Retinal pigment epithelial cell (primary cell): ENCODE measurements around the gene BCL6B.

Experiments used
- DNase-seq: peaks from one replicate; pipeline ENCODE4 v3.0.0-alpha.2; 2010; ENCODE audit warnings: low read depth
- H3K4me3 ChIP-seq: 2 replicates; pipeline ENCODE4 v1.5.1; 2011; ENCODE audit warnings: mild to moderate bottlenecking, low read length, control low read depth, moderate library complexity
- TF ChIP-seq, protein P1 (sequence below): conservative IDR thresholded peaks from 2 replicates; pipeline ENCODE4 v1.5.1; 2011; ENCODE audit warnings: low read depth, low read length, control low read depth, inconsistent platforms

Gene BCL6B

DNA sequence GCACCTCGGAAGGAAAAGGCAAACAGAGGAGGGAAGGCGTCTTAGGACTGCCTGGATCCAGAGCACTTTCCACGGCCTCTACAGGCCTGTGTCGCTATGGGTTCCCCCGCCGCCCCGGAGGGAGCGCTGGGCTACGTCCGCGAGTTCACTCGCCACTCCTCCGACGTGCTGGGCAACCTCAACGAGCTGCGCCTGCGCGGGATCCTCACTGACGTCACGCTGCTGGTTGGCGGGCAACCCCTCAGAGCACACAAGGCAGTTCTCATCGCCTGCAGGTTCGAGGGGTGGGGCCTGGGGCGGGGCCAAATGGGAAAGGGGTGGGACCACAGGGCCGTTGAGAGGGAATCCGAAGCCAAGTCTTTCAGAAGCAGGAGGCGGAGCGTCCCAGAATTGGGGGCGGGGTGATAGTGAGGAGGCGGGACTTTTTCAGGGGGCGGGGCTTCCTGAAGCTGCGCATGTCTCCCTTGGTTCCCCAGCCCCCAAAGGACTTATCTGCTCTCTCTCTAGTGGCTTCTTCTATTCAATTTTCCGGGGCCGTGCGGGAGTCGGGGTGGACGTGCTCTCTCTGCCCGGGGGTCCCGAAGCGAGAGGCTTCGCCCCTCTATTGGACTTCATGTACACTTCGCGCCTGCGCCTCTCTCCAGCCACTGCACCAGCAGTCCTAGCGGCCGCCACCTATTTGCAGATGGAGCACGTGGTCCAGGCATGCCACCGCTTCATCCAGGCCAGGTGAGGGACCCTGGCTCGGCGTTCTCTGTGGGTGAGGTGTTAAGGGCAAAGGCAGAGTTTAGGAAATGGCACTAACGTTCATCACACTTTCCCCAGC lies 939 bp downstream of the BCL6B start:
- H3K4me3 ChIP-seq = no peak overlapping the region
- no peak for DNase-seq
- TF ChIP-seq, protein P1, sequence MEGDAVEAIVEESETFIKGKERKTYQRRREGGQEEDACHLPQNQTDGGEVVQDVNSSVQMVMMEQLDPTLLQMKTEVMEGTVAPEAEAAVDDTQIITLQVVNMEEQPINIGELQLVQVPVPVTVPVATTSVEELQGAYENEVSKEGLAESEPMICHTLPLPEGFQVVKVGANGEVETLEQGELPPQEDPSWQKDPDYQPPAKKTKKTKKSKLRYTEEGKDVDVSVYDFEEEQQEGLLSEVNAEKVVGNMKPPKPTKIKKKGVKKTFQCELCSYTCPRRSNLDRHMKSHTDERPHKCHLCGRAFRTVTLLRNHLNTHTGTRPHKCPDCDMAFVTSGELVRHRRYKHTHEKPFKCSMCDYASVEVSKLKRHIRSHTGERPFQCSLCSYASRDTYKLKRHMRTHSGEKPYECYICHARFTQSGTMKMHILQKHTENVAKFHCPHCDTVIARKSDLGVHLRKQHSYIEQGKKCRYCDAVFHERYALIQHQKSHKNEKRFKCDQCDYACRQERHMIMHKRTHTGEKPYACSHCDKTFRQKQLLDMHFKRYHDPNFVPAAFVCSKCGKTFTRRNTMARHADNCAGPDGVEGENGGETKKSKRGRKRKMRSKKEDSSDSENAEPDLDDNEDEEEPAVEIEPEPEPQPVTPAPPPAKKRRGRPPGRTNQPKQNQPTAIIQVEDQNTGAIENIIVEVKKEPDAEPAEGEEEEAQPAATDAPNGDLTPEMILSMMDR = no peak

DNA sequence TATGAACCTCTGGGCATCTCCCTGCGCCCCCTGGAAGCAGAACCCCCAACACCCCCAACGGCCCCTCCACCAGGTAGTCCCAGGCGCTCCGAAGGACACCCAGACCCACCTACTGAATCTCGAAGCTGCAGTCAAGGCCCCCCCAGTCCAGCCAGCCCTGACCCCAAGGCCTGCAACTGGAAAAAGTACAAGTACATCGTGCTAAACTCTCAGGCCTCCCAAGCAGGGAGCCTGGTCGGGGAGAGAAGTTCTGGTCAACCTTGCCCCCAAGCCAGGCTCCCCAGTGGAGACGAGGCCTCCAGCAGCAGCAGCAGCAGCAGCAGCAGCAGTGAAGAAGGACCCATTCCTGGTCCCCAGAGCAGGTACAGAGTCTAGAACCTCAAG lies 1.5 kb downstream of the BCL6B start:
- no peak overlapping the region for H3K4me3 ChIP-seq
- DNase-seq = no peak
- TF ChIP-seq, protein P1 = no peak

DNA sequence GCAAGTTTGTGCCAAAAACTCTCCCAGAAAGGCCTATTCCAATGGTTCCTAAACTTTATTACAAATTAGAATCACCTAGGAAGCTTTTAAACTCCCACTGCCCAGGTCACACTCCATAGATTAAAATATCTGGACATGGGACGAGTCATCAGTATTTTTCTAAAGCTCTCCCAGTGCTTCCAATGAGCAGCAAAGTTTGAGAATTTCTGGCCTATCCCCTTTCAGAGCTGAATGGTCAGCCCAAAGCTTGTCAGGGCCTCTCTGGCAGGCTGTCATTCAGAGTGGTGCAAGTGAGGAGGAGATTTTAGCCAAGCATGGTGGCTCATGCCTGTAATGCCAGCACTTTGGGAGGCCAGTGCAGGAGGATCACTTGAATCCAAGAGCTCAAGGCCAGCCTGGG lies 2.4 kb downstream of the BCL6B start:
- TF ChIP-seq, protein P1 = no peak
- no peak for DNase-seq
- H3K4me3 ChIP-seq = no peak overlapping the region

DNA sequence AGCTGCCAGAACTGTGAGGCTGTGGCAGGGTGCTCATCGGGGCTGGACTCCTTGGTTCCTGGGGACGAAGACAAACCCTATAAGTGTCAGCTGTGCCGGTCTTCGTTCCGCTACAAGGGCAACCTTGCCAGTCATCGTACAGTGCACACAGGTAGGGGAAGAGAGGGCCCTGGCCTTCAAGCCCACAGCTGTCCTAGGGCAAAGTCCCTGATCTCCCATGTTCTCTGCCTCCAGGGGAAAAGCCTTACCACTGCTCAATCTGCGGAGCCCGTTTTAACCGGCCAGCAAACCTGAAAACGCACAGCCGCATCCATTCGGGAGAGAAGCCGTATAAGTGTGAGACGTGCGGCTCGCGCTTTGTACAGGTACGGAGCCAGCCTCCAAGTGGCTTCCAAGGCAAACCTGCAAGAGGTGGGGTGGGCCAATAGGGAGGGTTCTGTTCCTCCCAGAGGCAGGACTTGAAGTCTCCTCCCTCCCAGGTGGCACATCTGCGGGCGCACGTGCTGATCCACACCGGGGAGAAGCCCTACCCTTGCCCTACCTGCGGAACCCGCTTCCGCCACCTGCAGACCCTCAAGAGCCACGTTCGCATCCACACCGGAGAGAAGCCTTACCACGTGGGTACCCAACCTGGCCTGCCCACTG lies 3.7 kb downstream of the BCL6B start:
- no peak for DNase-seq
- no peak overlapping the region for H3K4me3 ChIP-seq
- TF ChIP-seq, protein P1 = no peak

DNA sequence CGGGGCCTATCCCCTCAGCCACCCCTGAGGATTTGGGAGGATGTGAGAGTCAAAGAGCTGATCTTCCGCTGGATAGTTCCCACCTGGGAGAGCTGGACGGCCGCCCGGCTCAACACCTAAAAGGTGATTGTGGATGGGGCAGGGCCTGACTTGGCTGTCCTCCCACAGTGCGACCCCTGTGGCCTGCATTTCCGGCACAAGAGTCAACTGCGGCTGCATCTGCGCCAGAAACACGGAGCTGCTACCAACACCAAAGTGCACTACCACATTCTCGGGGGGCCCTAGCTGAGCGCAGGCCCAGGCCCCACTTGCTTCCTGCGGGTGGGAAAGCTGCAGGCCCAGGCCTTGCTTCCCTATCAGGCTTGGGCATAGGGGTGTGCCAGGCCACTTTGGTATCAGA lies 4.5 kb downstream of the BCL6B start:
- no peak overlapping the region for H3K4me3 ChIP-seq
- TF ChIP-seq, protein P1 = no peak
- DNase-seq = no peak

DNA sequence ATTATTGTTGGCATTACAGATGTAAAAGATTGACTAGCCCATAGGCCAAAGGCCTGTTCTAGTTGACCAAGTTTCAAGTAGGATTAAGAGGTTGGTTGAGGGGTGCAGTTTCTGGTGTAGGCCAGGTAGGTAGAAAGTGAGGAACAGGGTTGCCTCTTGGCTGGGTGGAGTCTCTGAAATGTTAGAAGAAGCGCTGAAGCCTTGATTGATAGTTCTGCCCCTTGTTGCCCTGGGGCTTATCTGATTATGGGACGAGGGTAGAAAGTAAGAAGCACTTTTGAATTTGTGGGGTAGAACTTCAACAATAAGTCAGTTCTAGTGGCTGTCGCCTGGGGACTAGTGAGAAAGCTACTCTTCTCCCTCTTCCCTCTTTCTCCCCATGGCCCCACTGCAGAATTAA lies 6.2 kb downstream of the BCL6B start:
- H3K4me3 ChIP-seq = no peak overlapping the region
- DNase-seq = no peak
- TF ChIP-seq, protein P1 = no peak

DNA sequence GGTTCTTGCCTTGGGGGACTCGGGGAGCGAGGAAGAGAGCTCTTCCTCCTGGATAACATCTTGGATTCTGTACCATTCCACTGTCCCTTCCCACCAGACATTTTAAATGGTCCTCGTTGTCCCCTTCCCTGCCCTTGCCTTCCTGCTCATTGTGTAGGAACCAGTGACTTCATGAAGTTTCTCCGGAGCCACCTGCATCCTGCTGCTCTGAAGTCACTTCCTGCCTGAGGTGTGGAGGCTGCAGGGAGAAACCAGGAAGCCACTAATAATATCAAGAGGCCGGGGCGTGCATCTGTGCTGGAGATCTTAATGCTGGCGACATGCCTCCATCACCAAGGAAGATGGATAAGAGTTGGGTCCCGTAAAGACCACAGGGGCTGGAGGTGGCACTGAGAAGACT lies 6.8 kb downstream of the BCL6B start:
- TF ChIP-seq, protein P1 = no peak

More for the DNA sequence above, 6.8 kb downstream of the BCL6B start:
- no peak overlapping the region for H3K4me3 ChIP-seq
- no peak for DNase-seq
